ENCODE measurements around the gene COL8A1.
"Not testable (repeated sequence)": the region's sequence is repeated elsewhere in the genome, so short reads cannot be mapped to it uniquely, and the experiment has no call there.

COL8A1 gene

DNA sequence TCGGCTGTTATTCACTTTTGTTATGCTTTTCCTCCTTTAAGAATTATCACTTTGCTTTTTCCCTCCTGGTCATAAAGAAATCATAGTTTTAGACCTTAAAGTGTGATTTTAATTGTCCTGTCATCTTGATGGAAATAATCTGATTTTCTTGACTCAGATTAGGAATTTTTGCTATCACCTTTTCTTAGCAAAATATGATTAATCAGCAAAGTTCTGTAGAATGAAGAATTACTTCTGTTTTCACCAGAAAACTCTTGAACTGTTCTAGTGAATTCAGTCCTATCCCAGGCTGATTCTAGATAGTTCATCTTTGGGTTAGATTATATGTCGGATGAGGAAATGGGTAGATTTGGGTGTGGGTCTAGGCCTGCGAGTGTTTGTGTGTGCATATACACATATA lies 191.4 kb downstream of the COL8A1 start:
- DNase-seq (ENCODE audit: extremely low spot score, insufficient read length, low read depth) (no peak), FAIRE-seq (no peak)

DNA sequence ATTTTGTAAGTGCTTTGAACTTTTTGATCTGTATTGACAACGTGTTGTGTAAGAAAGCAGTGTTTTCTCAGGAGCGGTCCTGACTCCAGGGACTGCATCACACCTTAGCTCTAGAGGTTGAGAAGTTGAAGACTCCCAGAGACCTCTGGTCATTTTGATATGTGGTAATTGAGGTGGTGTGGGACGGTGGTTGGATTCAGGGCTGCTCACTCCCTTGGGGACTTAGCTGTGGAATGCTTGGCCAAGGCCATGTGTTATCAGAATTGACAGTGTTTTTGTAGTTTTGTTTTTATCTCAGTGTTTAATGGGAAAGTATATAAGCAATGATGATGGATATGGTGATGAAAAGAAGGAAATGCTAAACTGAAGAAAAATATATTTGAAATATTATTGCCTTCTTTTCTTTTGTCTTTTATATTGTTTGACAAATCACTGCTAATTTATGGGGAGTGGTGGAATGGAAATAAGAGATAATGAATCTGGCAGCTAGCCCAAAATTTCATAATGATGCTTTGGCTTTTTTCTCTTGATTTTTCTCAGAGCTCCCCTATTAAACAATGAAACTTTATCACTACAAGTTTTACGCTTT lies 195.3 kb downstream of the COL8A1 start:
- FAIRE-seq (no peak), DNase-seq (ENCODE audit: extremely low spot score, insufficient read length, low read depth) (no peak)

GRCh38 chr3:99834211-99834957 lies 196.0 kb downstream of the COL8A1 start:
- DNase-seq (ENCODE audit: extremely low spot score, insufficient read length, low read depth) (no peak), FAIRE-seq (no peak)

DNA sequence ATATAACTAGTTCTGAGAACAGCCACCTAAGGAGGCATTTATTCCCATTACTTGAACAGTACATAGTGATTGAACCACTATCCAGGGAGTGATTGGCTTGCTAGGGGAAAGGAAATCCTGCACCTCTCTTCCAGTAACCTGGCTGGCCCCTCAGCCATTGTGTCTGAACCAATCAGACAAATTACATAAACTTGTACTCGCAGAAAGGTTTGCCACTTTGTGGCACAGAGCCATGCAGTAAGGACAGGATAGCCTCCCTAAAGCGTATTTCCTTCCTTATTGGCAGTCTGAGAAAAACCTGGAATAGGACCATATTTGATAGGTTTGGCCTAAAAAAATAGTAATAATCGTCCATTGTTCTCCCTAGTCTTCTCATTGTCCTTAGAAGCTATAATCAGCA lies 198.3 kb downstream of the COL8A1 start:
- no peak for DNase-seq (ENCODE audit: extremely low spot score, insufficient read length, low read depth)
- FAIRE-seq, result no peak

DNA sequence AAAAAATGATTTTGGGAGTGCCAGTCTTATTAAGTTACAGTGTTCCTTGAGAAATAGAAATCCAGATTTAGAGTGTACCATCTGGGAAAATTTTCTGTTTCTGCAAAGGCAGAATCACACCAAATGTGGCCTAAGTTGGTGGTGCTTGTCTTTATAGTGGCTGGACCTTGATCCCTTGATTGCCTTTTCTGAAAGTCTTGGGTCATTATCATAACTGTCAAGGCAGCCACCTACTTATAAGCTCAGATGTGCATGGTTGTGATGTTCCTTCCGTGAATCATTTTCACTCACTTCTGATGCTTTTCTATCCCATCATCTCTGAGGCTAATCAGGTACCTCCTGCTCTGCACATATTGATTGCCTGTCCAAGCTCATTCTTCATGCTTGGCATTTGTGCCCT lies 199.3 kb downstream of the COL8A1 start:
- FAIRE-seq, result no peak
- DNase-seq (ENCODE audit: extremely low spot score, insufficient read length, low read depth), result no peak

DNA sequence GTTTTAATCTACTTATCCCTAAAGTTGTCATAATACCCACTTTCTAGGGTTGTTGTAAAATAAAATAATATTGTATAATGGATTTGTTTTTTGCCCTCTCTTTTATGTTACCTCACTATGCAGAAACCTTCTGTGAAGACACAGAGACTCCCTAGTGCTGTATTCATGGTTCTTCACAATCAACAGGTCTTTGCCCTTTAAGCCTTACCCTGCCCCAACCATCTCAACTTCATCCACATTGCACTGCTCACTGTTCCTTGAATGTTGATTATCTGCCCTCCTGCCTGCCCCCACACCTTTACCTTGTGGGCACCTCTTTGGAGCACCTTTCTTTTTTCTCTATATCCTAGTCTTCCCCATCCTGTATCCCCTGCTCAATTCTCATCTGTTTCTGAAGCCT lies 200.4 kb downstream of the COL8A1 start:
- FAIRE-seq (no peak), DNase-seq (ENCODE audit: extremely low spot score, insufficient read length, low read depth) (no peak)

DNA sequence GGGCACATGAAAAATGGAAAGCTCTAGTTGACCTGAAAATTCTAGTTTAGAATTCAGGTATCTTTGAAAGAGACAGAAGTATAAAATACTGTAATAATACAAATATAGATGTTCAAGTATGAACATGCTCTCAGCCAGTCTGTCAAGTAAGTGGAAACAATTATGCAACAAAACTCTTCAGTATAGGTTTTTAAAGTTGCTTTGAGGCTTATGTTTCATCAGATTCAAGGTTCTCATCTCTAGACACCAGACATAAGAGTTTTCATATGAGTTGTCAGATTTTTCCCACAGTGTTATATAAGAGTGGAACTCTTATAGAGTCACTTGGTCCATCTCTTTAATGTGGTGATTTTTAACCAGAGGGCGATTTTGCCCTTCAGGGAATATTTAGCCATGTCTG lies 201.2 kb downstream of the COL8A1 start:
- FAIRE-seq (no peak), DNase-seq (ENCODE audit: extremely low spot score, insufficient read length, low read depth) (no peak)

- not testable (repeated sequence) for FAIRE-seq; DNase-seq (ENCODE audit: extremely low spot score, insufficient read length, low read depth)
These were observed 203.6 kb downstream of the COL8A1 start for GRCh38 chr3:99841949-99842348.

GRCh38 chr3:99842826-99843589 lies 204.6 kb downstream of the COL8A1 start:
- DNase-seq (ENCODE audit: extremely low spot score, insufficient read length, low read depth), result no peak
- FAIRE-seq, result no peak

DNA sequence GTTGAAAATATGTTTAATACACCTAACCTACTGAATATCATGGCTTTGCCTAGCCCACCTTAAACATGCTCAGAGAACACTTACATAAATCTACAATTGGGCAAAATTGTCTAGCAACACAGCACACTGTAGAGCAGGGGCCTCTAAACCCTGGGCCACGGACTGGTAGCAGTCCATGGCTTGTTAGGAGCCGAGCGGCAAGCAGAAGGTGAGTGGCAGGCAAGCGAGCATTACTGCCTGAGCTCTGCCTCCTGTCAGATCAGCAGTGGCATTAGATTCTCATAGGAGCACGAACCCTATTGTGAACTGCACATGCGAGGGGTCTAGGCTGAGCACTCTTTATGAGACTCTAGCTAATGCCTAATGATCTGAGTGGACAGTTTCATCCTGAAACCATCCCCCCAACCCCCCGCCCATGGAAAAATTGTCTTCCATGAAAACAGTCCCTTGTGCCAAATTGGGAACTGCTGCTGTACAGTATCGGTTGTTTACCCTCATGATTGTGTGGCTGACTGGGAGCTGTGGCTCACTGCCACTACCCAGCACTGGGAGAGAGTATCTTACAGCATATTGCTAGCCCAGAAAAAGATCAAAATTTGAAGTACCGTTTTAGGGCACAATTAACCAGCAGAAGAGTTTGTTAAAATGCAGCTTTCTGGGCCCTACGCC lies 205.3 kb downstream of the COL8A1 start:
- DNase-seq (ENCODE audit: extremely low spot score, insufficient read length, low read depth) (no peak), FAIRE-seq (no peak)

DNA sequence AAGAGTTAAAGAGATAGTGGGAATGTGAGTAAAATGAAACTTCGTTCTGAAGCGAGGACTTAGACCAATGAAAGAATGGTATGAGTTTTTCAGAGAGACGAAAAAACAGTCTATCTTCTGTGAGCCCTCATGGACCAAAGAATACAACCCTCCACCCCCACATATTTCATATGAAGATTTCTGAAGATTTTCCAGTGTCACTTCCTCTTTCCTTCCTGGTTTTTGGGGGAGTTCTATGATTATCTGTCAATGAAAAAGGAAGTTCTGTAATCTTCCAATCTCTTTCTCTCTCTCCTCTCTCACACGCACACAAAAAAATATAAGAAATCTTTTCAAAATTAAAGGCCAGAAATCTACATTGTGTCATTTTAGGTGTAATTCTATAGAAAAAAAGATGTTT lies 206.9 kb downstream of the COL8A1 start:
- DNase-seq (ENCODE audit: extremely low spot score, insufficient read length, low read depth), result no peak
- FAIRE-seq, result no peak

DNA sequence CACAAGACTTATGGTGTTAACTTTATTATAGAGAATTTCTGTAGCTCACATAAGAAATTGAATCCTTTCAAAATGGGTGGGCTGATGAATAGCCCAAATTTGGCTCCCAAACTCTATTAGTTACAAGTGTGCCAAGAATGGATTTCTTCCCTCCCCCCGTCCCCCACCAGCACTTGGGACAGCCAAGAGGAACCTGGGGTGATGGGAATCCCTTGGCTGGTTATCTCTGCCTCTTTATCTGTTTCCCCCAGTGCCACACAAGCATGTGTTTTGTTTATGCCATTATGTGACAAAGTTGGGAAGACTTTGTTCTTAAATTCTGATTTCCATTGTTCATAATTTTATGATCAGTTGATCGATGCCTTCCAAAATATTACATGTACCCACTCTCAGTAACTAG lies 207.6 kb downstream of the COL8A1 start:
- no peak for DNase-seq (ENCODE audit: extremely low spot score, insufficient read length, low read depth)
- FAIRE-seq, result no peak

DNA sequence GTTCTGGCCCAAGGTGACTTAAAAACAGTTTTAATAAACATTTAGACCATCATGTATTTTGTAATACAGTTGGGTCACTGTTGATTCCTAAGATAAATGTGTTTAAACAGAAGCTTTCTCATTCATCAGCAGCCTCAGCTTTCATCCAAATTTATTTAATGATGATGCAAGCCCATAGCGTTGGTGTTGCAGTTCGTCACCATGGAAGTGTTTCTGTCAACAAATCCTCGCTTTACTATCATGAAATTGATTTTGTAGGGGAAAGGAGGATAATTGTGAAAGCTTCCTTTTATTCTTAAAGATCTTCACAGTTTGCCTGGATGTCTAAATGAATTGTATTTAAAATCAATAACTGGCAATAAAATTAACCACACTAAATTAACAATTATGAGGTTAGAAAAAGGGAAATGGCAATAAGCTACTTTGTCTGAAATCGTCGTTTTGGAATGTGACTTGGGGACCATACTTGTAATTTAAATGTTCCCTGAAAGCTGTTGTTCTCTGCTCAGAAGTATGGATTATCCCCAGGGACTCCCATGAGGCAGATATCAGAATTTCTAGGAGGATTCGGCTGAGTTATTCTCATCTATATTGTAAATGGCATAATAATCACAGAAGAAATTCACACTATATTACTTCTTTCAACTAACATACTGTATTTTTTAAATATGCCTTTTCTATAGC lies 208.2 kb downstream of the COL8A1 start:
- no peak for DNase-seq (ENCODE audit: extremely low spot score, insufficient read length, low read depth)

DNA sequence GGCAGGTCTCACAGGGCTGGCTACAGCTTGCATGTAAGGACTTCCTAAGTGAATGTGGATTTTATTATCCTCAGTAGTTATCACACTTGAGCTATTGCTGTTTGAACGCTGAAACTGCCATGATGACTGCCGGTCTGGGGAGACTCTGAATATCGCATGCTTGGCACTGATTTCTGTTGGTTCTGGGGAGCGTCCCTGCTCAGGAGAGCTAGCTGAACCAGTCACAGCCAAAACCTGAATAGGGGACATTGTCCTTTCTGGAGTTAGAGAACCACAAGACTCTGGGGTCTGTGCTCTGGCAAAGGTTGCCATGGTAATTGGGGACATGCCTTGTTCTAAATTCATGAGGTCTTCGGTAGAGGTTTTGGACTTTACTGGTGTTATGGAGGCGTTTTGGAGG lies 210.0 kb downstream of the COL8A1 start:
- no peak for DNase-seq (ENCODE audit: extremely low spot score, insufficient read length, low read depth)
- FAIRE-seq, result no peak

More for the DNA sequence above, 208.2 kb downstream of the COL8A1 start:
- no peak for FAIRE-seq

Data from GM18507 (cell line).